GM12874 (cell line): ENCODE measurements around the gene CDH23.

Experiments used
- TF ChIP-seq, protein P1 (sequence below): IDR thresholded peaks from 2 replicates; pipeline ENCODE4 v1.5.1; 2011; ENCODE audit warnings: low read depth, mild to moderate bottlenecking, control low read depth, low read length, moderate library complexity; ENCODE audit not compliant: insufficient read depth

The CDH23 gene

DNA sequence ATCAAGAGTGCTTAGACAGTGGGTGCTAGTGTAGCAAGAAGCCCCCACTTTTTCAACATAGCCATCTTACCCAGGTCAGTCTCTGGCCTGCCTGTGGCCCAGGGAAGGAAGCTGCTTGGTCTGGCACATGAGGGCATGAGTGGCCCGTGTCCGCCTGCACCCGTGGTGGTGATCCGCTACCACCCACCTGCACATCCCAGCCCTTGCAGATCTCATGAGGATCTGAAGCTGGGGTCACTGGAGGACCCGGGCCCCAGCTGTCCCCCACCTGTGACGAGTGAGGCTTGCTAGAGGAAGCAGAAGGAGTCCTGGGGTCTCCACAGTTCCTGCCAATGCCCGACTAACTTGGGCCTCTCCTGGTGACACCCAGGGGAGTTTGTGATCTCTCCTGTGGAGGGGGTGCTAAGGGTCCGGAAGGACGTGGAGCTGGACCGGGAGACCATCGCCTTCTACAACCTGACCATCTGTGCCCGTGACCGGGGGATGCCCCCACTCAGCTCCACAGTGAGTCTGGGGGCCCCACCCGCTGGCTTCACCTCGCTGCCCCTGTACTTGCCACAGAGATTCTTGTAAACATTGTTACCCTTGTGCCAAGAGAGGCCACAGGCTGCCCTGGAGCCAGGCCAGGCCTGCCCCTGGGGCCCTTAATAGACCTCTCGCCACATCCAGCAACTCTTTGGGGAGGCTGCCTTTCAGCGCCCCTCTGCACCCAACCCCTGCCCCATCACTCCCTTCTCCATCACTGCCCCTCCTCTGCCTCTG is 387.4 kb downstream of the CDH23 start:
- TF ChIP-seq, protein P1, sequence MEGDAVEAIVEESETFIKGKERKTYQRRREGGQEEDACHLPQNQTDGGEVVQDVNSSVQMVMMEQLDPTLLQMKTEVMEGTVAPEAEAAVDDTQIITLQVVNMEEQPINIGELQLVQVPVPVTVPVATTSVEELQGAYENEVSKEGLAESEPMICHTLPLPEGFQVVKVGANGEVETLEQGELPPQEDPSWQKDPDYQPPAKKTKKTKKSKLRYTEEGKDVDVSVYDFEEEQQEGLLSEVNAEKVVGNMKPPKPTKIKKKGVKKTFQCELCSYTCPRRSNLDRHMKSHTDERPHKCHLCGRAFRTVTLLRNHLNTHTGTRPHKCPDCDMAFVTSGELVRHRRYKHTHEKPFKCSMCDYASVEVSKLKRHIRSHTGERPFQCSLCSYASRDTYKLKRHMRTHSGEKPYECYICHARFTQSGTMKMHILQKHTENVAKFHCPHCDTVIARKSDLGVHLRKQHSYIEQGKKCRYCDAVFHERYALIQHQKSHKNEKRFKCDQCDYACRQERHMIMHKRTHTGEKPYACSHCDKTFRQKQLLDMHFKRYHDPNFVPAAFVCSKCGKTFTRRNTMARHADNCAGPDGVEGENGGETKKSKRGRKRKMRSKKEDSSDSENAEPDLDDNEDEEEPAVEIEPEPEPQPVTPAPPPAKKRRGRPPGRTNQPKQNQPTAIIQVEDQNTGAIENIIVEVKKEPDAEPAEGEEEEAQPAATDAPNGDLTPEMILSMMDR, result no peak

DNA sequence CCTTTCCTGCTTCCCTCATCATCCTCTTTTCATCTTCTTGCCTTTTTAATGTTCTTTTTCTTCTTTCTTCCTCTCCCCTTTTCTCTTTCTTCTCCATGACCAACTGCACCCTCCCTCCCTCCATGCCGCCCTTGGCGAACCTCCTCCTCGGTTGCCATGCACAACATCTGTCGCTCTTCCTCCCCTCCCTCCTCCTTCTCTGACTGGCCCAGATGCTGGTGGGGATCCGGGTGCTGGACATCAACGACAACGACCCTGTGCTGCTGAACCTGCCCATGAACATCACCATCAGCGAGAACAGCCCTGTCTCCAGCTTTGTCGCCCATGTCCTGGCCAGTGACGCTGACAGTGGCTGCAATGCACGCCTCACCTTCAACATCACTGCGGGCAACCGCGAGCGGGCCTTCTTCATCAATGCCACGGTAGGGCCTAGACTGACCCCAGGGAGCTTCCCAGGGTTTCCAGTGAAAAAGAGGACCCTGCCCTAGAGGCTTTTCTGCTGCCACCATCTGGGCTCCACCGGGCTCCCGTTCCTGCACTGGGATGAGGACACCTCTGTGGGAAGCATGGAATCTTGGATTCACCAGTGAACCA is 388.1 kb downstream of the CDH23 start:
- TF ChIP-seq, protein P1, result no peak

DNA sequence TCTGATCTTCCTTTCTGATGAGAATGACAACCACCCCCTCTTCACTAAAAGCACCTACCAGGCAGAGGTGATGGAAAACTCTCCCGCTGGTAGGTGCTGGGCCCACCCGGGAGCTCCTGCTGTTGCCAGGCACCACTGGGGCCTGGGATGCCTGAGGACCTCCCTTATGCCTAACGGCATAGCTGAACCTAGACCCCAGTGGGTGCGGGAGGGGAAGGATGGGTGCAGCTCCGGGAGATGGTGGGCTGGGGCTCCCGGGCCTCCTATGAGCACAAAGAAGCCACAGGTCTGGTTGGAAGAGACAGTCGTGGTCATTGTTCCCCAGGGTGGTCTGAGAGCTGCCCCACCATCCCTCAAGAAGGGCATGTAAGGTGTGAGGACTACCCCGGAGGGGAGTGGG is 392.2 kb downstream of the CDH23 start:
- TF ChIP-seq, protein P1, result no peak

DNA sequence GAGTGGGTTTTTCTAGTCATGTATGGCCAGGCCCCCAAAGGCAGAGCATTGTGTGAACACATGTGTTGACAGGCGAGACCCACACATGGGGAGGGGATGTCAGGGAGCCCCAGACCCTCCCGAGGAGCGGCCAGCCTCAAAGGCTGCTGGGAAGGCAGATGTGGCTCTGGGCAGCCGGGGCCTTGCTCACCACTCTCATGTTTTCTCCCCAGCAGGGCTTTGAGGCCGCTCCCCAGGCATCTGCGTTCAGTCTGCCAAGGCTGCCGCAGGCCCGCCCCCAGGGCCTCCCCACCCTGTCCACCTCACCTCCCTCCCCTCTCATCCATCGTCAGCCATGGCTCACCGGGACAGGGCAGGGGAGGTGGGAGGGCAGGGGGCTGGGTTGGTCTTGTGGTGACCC is 393.2 kb downstream of the CDH23 start:
- TF ChIP-seq, protein P1, result no peak

DNA sequence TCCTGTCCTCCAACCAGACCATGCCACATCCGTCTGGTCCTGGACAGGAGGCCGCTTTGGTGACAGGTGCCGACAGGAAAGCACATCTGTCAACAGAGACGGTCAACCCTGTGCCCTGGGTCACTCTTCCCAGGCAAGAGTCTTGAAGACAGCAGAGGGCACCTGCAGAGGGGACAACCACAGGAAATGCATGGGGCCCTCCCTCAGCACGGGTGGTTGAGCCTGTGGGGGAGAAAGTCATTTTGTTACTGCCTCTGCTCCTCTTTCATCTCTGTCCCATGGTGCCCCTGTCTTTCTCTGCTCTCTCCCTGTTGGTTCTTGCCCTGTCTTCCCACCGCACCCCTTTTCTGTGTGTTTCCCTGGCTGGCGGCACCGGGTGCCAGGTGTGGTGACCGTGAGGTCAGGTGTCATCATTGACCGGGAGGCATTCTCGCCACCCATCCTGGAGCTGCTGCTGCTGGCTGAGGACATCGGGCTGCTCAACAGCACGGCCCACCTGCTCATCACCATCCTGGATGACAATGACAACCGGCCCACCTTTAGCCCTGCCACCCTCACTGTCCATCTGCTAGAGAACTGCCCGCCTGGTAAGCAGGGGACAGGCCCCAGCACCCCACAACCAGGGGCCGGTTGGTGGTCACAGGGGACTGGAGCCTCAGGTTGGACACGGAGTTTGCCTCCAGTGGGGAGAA is 394.2 kb downstream of the CDH23 start:
- TF ChIP-seq, protein P1, result no peak

DNA sequence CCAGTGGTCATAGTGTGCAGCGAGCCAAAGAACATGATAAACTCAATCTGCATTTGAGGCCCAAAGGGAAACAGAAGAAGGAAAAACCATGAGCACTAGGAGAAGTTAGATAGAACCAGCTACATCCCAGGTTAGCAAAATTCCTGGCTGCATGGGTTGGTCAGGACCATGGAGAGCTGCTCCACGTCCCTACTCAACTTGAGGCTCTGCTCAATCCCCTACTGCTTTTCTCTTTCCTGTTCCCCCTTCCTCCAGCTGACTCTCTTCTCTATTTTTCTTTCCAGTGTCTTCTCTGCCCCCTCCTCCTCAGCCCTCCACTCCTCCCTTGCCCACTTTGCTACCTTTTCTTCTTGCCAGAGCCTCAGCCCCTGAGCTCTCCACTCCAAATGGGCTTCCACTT is 398.5 kb downstream of the CDH23 start:
- TF ChIP-seq, protein P1, result no peak

DNA sequence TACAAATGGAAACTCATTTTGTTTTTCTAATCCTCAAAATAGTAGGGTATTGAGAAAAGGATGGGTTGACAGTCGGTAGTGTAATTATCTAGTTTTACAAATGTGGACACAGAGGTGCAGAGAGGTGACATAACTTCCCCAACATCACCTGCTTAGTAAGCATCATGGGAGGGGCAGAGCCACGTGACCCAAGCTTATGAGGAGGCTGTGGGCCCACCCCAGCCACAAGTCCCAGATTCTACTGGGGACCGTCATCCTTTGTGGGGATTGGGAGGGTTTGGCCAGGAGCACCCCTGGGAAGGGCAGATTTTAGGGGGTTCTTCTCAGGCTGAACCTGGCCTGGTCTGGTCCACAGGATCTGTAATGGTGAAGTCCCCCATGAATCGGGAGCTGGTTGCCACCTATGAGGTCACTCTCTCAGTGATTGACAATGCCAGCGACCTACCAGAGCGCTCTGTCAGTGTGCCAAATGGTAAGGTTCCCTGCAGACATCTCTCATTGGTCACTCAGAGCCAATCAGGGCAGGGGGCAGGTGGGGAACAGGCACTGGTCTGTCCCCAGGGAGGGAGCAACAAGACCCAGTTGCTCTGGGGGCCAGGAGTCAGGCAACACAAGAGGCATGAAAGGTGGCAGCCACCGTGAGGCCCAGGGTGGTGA is 400.2 kb downstream of the CDH23 start:
- TF ChIP-seq, protein P1, result no peak
